HG03457 (cell line): ENCODE results near the gene LMO2.
"Not testable (repeated sequence)": the region's sequence is repeated elsewhere in the genome, so short reads cannot be mapped to it uniquely, and the experiment has no call there.

Experiments
- ATAC-seq: cut with Tn5 transposase; IDR thresholded peaks from one replicate; pipeline ENCODE4 v1.9.1; 2021; ENCODE audit warnings: moderate number of reproducible peaks; ENCODE audit not compliant: unreplicated experiment

Gene LMO2

DNA sequence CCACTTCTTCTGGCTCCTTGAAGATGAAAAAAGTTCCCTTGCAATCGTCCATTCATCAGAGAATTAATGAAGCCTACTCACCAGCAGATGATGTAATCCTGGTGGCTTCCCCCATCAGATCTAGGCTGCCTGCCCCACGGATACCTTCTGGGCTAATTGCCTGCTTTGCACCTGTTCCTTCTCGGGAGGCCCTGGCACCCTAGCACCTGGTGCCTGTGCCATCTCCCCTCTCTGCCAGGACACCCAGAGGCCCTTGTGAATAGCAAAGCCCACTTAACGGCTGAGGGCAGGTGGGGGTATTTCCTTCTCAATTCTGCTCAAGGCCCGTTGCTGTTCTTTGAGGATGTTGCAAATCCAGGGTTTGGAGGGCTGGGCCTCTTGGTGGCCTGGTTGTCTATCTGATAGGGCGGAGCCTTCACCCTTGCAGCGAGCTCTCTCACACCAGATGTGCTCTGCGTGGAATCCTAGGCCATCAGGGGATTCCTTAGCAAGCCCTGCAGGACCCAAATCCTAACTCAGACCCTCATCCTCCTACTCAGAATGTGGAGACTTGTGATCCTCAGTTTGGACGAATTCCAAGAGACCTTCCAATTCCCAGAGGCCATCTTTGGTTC, at the start of gene LMO2:
Gene LMO2 (minus strand): TSS at position 363 of the 614 bp plus-strand sequence. CDS start 22,360 bp downstream, outside the sequence.
- no peak for ATAC-seq

DNA sequence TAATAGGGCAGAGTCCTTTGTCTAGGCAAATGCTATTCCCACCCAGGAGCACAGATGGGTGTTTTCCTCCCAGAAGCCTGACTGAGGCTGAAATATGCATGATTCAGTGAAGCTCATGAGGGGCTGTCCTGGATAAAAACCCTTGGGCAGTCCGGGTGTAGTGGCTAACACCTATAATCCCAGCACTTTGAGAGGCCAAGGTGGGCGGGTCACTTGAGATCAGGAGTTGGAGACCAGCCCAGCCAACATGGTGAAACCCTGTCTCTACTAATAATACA, 48.6 kb upstream of the LMO2 start:
- ATAC-seq: no peak

GRCh38 chr11:33936725-33937604, 45.1 kb upstream of the LMO2 start:
- ATAC-seq: no peak

DNA sequence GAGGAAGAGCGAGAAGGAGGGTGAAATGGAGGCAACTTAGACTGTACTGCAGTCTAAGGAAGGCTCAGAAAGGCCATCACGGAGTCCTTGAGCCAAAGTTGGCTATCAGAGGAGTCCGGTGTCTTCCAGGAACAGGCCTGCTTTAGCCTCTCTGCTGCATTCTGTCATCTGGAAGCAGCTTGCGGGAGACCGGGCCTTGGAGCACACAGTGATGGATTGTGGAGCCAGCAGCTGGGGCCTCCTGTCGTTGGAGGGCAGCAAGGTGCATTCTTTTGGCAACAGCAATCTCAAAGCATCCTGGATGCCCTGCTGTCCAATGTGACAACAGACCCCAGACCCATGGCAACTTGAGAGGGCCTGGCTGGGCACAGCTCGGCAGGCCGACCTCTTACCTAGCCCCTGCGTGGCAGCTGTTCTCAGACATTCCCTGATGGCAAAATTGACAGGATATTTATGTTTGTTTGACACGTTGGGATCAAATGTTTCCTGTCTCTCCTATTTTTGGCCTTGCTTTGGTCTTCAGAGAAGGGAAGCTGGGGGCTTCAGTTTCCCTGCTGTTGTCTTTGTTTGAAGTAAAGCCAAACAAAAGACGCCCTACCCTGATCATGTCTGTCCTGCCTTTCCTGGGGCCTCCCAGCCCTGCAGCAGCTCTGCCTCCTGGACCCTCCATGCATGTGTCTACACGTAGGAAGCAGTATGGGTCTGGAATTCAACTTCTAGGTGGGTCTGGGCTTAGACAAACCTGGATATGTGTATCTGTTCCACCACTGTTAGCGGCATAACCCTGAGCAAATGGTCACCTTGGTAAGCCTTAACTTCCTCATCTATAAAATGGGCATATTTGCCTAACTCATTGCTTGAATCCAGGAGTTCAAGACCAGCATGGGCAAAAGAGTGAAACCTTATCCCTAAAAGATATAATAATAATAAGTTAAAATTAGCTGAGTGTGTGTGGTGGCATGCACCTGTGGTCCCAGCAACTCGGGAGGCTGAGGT, 43.9 kb upstream of the LMO2 start:
- no peak for ATAC-seq

GRCh38 chr11:33935005-33935404, 43.1 kb upstream of the LMO2 start:
- no peak for ATAC-seq

GRCh38 chr11:33934450-33934849, 42.6 kb upstream of the LMO2 start:
- ATAC-seq: no peak

DNA sequence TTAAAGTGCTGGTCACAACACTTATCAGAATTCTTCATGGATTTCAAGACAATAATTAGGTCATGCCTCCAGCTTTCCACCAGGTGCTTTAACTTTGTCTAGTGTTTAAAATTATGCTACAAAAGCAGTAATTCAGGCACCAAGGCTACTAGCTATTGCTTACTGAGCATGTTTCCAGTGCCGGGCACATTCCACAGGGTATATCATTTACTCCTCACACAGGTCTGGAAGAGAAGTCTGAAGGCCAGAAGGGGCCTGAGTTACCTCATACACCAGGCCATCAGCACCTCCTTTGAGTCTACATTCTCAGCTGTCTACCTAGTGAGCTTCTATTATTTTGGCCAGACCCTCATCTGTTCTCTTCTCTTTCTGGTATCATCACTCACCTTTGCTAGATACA, 41.7 kb upstream of the LMO2 start:
- no peak for ATAC-seq

GRCh38 chr11:33932721-33933120, 40.8 kb upstream of the LMO2 start:
- no peak for ATAC-seq

DNA sequence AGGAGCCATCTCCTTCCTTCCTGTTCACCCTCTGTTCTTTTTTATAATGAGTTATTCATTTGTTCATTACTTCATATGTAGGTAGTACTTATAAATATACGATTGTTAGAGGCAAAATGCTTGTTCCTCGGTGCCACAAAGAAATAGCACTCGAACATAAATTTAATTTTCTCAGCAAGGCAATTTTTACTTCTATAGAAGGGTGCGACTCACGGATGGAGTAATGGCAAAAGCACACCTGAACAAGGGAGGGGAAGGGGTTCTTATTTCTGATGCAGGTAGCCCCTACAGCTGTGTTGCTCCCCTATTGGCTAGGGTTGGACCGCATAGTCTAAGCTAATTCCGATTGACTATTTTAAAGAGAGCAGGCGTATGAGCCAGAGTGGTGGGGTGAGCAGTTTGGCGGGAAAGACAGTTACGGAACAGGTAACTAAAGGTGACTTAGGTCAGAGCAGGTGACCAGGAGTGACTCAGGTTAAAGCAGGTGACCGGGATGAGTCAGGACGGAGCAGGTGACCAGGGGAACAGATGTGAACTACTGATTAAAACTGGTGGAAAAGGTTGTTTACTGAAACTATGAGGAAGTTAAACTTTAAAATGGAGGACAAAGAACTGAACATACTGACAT, 40.0 kb upstream of the LMO2 start:
- ATAC-seq: not testable (repeated sequence)

DNA sequence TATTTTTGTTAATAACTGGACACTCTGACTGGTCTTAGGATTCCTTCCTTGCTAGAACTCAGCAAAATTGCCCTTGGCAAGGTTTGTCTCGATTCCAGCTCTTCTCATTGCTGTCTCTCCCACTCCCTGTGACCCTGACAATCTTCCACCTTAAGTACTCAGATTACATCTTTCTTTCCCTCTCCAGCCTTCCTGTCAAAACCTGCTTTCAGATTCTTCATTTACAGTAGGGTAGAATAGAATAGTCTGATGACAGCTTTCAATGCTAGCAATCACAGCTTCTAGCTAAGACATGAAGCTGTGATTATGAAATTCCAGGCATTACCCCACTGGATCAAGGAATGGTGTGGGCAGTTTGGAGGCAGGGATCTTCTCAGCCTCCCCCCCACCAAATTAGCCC, 39.2 kb upstream of the LMO2 start:
- ATAC-seq: no peak

- no peak for ATAC-seq
Measured at GRCh38 chr11:33930317-33931021, 38.6 kb upstream of the LMO2 start.

DNA sequence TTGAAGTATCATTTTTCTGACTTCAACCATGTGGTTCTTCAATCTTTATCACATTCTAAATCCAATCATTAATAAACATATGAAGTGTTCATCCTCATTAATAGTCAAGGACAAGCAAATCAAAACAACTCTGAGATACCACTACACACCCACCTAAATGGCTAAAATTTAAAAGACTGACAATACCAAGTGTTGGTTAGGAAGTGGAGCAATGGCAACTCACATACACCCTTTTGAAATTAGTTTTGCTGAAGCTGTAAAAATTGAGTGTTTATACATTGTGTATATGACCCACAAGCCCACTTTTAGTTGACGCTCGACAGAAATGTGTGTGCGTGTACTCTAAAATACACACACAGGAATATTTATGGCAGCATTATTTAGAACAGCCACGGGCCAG, 36.7 kb upstream of the LMO2 start:
- ATAC-seq: no peak

GRCh38 chr11:33926671-33927552, 35.0 kb upstream of the LMO2 start:
- ATAC-seq: no peak

GRCh38 chr11:33924341-33924740, 32.5 kb upstream of the LMO2 start:
- ATAC-seq: no peak

- no peak for ATAC-seq
Measured at GRCh38 chr11:33923626-33924025, 31.8 kb upstream of the LMO2 start.

DNA sequence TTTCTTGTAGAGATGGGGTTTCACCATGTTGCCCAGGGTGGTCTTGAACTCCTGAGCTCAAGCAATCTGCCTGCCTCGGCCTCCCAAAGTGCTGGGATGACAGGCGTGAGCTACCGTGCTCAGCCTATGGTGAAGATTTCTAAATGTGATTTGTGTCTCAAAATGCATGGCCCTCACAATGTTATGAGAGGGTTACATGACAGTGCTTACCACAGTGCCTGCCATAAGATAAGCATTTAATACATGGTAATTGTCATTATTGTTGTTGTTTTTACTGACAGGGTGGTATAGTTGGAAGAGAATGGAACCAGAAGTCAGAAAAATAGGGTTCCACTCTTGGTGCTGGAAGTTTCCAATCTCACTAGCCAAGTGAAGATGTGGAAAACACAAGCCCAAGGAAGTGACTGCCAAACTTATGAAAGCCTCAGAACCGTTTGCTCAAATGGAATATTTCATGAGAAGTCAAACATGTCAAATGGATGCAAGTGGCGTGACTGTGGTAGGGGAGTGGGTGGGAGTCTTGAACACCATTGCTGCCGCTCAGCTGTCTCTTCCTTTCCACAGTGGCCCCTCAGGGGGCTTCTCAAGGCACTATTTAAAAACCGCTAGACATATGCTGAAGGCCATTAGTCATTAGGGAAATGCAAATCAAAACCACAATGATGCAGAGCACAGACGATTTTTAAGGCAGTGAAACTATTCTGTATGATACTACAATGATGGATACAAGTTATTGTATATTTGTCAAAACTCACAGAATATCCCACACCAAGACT, 29.1 kb upstream of the LMO2 start:
- peak; percentile 69 for ATAC-seq

- ATAC-seq: no peak
Measured at GRCh38 chr11:33919645-33920044, 27.8 kb upstream of the LMO2 start.

DNA sequence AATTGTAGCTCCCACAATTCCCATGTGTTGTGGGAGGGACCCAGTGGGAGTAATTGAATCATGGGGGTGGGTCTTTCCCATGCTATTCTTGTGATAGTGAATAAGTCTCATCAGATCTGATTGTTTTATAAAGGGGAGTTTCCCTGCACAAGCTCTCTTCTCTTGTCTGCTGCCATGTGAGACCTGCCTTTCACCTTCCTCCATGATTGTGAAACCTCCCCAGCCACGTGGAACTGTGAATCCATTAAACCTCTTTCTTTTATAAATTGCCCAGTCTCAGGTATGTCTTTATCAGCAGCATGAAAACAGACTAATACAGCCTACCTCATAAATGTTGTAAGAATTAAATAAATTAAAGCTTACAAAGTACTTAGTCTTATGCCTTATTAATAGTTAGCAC, 25.5 kb upstream of the LMO2 start:
- ATAC-seq: not testable (repeated sequence)

DNA sequence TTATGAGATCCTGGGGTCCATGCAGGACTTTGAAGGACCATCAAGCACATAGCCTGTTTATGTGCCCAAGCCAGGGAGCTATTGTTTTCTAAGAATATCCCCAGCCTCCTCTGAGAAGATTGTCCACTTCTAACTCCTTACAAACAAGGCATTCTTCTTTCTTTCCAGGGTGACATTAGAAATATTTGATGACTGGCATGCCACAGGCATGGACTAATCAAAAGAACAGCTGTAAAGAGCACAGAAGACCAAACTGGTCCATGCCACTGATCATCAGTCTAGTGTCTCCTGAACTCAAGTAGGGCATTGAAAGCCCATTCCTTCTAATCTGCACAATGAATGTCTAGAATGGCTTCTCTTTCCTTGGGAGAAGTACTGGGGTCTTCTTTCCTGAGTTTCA, 24.9 kb upstream of the LMO2 start:
- no peak for ATAC-seq
